ENCODE results near the gene NMU.
"Not testable (repeated sequence)": the region's sequence is repeated elsewhere in the genome, so short reads cannot be mapped to it uniquely, and the experiment has no call there.

NMU gene

GRCh38 chr4:55553441-55554201, 82.5 kb downstream of the NMU start:
- no peak for DNase-seq

GRCh38 chr4:55551964-55552363, 84.1 kb downstream of the NMU start:
- DNase-seq: not testable (repeated sequence)

GRCh38 chr4:55549888-55550287, 86.2 kb downstream of the NMU start:
- DNase-seq: no peak

GRCh38 chr4:55547918-55548317, 88.2 kb downstream of the NMU start:
- no peak for DNase-seq

GRCh38 chr4:55547466-55547770, 88.7 kb downstream of the NMU start:
- DNase-seq: no peak

- peak; percentile 43 for DNase-seq
Observed at GRCh38 chr4:55546756-55547465, 89.2 kb downstream of the NMU start, which contains the start of gene CLOCK. TSS of gene CLOCK (minus strand) at chr4:55546909. CDS start at chr4:55482785, 64,124 bp downstream.

DNA sequence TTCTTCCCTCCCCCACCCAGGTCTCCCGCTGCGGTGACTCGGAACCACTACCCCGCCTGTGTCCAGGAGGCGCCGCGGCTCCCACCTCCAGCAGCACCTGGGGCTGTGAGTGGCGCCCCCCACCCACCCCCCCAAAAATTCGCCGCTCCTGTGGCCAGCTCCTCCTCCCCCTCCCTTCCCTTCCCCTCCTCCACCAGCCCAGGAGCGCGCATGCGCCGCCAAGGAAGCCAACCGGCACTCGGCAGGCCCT, 89.7 kb downstream of the NMU start:
- no peak for DNase-seq

- peak; percentile 9 for DNase-seq
Observed at GRCh38 chr4:55545641-55546505, 90.2 kb downstream of the NMU start.
